ENCODE results near the gene RGS10. TPM values are rescaled to one million over a fixed set of nuclear protein-coding genes. Genes with fewer than 3 reads are reported as not detected.

The RGS10 gene
- total and polyA plus RNA-seq, 10 of the 15 experiments (the other 5 are each of a cell fraction or from before 2014, with no cell fraction given) = 72.8 to 193 (median 127) TPM

DNA sequence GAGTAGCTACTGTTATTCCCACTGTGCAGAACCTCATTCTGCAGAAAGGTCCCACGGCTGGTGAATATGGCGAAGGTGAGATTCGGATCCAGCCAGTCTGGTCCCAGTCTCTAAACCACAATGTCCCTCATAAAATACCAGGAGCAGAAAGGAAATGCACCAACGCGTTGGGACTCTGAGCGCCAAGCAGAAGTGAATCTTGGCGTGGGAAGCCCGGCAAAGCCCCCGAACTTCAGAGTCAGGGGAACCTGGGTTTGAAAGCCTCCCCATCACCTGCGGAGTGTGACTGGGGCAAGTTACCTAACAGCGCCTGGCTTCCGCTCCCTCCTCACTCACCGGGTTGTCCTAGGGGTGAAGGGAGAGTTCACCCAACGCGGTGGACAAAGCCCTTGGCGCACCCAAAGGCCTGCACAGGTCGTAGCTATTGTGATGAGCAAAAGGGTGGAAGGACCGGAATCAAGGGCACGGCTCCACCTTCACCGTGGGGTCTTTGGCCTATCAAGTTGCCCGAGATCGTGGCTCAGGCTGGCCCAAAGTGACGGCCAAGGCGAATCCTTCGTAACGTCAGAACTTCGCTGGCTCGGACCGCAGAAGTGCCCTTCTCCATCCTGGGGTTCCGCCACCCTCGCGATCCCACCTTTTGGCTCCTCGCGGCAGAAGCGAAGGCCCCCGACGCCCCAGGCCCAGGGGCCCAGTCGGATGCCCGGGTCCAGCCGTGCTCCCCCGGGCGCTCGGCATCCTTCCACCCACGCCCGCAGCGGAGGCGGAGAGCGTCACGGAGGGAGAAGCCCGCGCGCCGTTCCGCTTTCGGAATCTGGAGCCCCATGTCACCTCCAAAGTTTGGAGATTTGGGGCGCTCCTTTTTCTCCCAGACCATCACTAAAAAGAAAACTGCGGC is 811 bp downstream of the RGS10 start (continued):
- no peak for TF ChIP-seq CHD4 (IDR thresholded peaks at IDR 0.05)
- TF ChIP-seq EGR1 (IDR thresholded peaks at IDR 0.05; ENCODE audit: borderline replicate concordance in 1 of 2, low read depth in 2 of 2, low read length in 2 of 2) = peak; percentile 45 to 98
- peak; percentile 60 for TF ChIP-seq POLR2A (IDR thresholded peaks at IDR 0.05; ENCODE audit: low read depth, low read length)
- TF ChIP-seq, protein P1, sequence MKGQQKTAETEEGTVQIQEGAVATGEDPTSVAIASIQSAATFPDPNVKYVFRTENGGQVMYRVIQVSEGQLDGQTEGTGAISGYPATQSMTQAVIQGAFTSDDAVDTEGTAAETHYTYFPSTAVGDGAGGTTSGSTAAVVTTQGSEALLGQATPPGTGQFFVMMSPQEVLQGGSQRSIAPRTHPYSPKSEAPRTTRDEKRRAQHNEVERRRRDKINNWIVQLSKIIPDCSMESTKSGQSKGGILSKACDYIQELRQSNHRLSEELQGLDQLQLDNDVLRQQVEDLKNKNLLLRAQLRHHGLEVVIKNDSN (IDR thresholded peaks at IDR 0.05; ENCODE audit: borderline replicate concordance, extremely low read length, insufficient read depth, low read depth, low read length) = no peak
- 0 out of 2 replicates have a peak, but pooled peaks have one; percentile 21 for TF ChIP-seq CREM (IDR thresholded peaks at IDR 0.05; ENCODE audit: low read depth)
- TF ChIP-seq CHD1 (IDR thresholded peaks at IDR 0.05; ENCODE audit: low read depth, low read length) = 0 out of 2 replicates have a peak, but pooled peaks have one; percentile 62
- TF ChIP-seq GATAD2B (conservative IDR thresholded peaks at IDR 0.05; ENCODE audit: low read depth) = peak; percentile 31; the same call in 1 of the 2 replicates
- peak; percentile 12 for TF ChIP-seq MEF2B (IDR thresholded peaks at IDR 0.05; ENCODE audit: partially characterized antibody, poor library complexity, severe bottlenecking)
- peak; percentile 31; the same call in 1 of the 2 replicates for TF ChIP-seq PAX5 (IDR thresholded peaks at IDR 0.05; ENCODE audit: borderline replicate concordance, low read depth, low read length)
- peak; percentile 11 for TF ChIP-seq KLF5 (IDR thresholded peaks at IDR 0.05; ENCODE audit: partially characterized antibody)
- 0 out of 2 replicates have a peak, but pooled peaks have one; percentile 27 for TF ChIP-seq HDAC2 (IDR thresholded peaks at IDR 0.05)
- TF ChIP-seq IKZF2 (IDR thresholded peaks at IDR 0.05) = peak in 1 of 2 experiments; percentile 10; a peak in 3 of 4 replicates
- TF ChIP-seq MTA2 (IDR thresholded peaks at IDR 0.05; ENCODE audit: low read depth) = 0 out of 2 replicates have a peak, but pooled peaks have one; percentile 8
- 0 out of 2 replicates have a peak, but pooled peaks have one; percentile 15 for TF ChIP-seq EED (IDR thresholded peaks at IDR 0.05; ENCODE audit: low read depth)
- peak; percentile 62 for TF ChIP-seq SPI1 (IDR thresholded peaks at IDR 0.05; ENCODE audit: borderline replicate concordance, insufficient read depth, low read depth, low read length)
